ENCODE measurements around the gene RIBC2.

GRCh38 chr22:45422237-45422983 is 8.9 kb downstream of the RIBC2 start:
- TF ChIP-seq, protein P1, sequence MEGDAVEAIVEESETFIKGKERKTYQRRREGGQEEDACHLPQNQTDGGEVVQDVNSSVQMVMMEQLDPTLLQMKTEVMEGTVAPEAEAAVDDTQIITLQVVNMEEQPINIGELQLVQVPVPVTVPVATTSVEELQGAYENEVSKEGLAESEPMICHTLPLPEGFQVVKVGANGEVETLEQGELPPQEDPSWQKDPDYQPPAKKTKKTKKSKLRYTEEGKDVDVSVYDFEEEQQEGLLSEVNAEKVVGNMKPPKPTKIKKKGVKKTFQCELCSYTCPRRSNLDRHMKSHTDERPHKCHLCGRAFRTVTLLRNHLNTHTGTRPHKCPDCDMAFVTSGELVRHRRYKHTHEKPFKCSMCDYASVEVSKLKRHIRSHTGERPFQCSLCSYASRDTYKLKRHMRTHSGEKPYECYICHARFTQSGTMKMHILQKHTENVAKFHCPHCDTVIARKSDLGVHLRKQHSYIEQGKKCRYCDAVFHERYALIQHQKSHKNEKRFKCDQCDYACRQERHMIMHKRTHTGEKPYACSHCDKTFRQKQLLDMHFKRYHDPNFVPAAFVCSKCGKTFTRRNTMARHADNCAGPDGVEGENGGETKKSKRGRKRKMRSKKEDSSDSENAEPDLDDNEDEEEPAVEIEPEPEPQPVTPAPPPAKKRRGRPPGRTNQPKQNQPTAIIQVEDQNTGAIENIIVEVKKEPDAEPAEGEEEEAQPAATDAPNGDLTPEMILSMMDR (IDR thresholded peaks at IDR 0.05), result no peak
- no peak for TF ChIP-seq POLR2A (IDR thresholded peaks at IDR 0.05)
